ENCODE measurements around the gene MAGEF1.

Gene MAGEF1

GRCh38 chr3:184685055-184685454 lies 26.8 kb downstream of the MAGEF1 start:
- TF ChIP-seq CTCF (IDR thresholded peaks at IDR 0.05; ENCODE audit: insufficient read depth, low read length, poor library complexity, severe bottlenecking) (no peak), EZH2phosphoT487 (conservative IDR thresholded peaks at IDR 0.05; ENCODE audit: low read length) (no peak)

GRCh38 chr3:184683900-184684560 lies 27.8 kb downstream of the MAGEF1 start:
- Histone ChIP-seq H3K9me2 (replicated peaks; ENCODE audit: insufficient read depth, low read length) (no peaks in the 10 kb centered on the region), H2AFZ (ENCODE audit: low read depth, low read length, severe bottlenecking) (no peak overlapping the region), H3K4me3 (ENCODE audit: insufficient read depth, low read length, poor library complexity, severe bottlenecking) (no peak overlapping the region), H3K27ac (ENCODE audit: low read depth, low read length) (no peak overlapping the region), H3K9ac (ENCODE audit: low read length) (no peak overlapping the region), H3K79me2 (ENCODE audit: insufficient read depth, low read length) (no peaks in the 10 kb centered on the region), H3F3A (ENCODE audit: insufficient read depth) (no peaks in the 10 kb centered on the region), H3K9me3 (ENCODE audit: insufficient read depth, low read length) (no peaks in the 10 kb centered on the region), H3K27me3 (ENCODE audit: low read length) (no peaks in the 10 kb centered on the region), H3K36me3 (ENCODE audit: low read length) (no peaks in the 10 kb centered on the region), H3K4me2 (ENCODE audit: low read depth, low read length, poor library complexity, severe bottlenecking) (no peak overlapping the region), H4K20me1 (ENCODE audit: low read depth, low read length) (no peaks in the 10 kb centered on the region)
- TF ChIP-seq EZH2phosphoT487 (conservative IDR thresholded peaks at IDR 0.05; ENCODE audit: low read length), result no peak
- no peak for TF ChIP-seq CTCF (IDR thresholded peaks at IDR 0.05; ENCODE audit: insufficient read depth, low read length, poor library complexity, severe bottlenecking)

More at GRCh38 chr3:184685055-184685454, 26.8 kb downstream of the MAGEF1 start:
- no peak overlapping the region for H3K4me3 ChIP-seq (ENCODE audit: insufficient read depth, low read length, poor library complexity, severe bottlenecking)
- H3K9me2 ChIP-seq (replicated peaks; ENCODE audit: insufficient read depth, low read length), result no peaks in the 10 kb centered on the region
- no peak overlapping the region for H2AFZ ChIP-seq (ENCODE audit: low read depth, low read length, severe bottlenecking)
- no peaks in the 10 kb centered on the region for H3K27me3 ChIP-seq (ENCODE audit: low read length)
- no peaks in the 10 kb centered on the region for H3K36me3 ChIP-seq (ENCODE audit: low read length)
- no peak overlapping the region for H3K9ac ChIP-seq (ENCODE audit: low read length)
- no peak overlapping the region for H3K27ac ChIP-seq (ENCODE audit: low read depth, low read length)
- no peaks in the 10 kb centered on the region for H4K20me1 ChIP-seq (ENCODE audit: low read depth, low read length)
- H3K9me3 ChIP-seq (ENCODE audit: insufficient read depth, low read length), result no peaks in the 10 kb centered on the region
- no peaks in the 10 kb centered on the region for H3K79me2 ChIP-seq (ENCODE audit: insufficient read depth, low read length)
- H3F3A ChIP-seq (ENCODE audit: insufficient read depth), result no peaks in the 10 kb centered on the region
- no peak overlapping the region for H3K4me2 ChIP-seq (ENCODE audit: low read depth, low read length, poor library complexity, severe bottlenecking)

- no peaks in the 10 kb centered on the region for H3K36me3 ChIP-seq (ENCODE audit: low read length)
- no peak overlapping the region for H2AFZ ChIP-seq (ENCODE audit: low read depth, low read length, severe bottlenecking)
- TF ChIP-seq CTCF (IDR thresholded peaks at IDR 0.05; ENCODE audit: insufficient read depth, low read length, poor library complexity, severe bottlenecking) (no peak), EZH2phosphoT487 (conservative IDR thresholded peaks at IDR 0.05; ENCODE audit: low read length) (no peak)
- H3K27ac ChIP-seq (ENCODE audit: low read depth, low read length), result no peak overlapping the region
- no peaks in the 10 kb centered on the region for H3K9me3 ChIP-seq (ENCODE audit: insufficient read depth, low read length)
- H4K20me1 ChIP-seq (ENCODE audit: low read depth, low read length), result no peaks in the 10 kb centered on the region
- no peak overlapping the region for H3K4me3 ChIP-seq (ENCODE audit: insufficient read depth, low read length, poor library complexity, severe bottlenecking)
- no peak overlapping the region for H3K9ac ChIP-seq (ENCODE audit: low read length)
- no peak overlapping the region for H3K4me2 ChIP-seq (ENCODE audit: low read depth, low read length, poor library complexity, severe bottlenecking)
- H3K27me3 ChIP-seq (ENCODE audit: low read length), result no peaks in the 10 kb centered on the region
- H3K79me2 ChIP-seq (ENCODE audit: insufficient read depth, low read length), result no peaks in the 10 kb centered on the region
- H3F3A ChIP-seq (ENCODE audit: insufficient read depth), result no peaks in the 10 kb centered on the region
- no peaks in the 10 kb centered on the region for H3K9me2 ChIP-seq (replicated peaks; ENCODE audit: insufficient read depth, low read length)
These were observed 28.6 kb downstream of the MAGEF1 start for GRCh38 chr3:184683234-184683633.
